H1 (cell line): ENCODE data around the gene ZNF629.

Experiments
- CBX8 ChIP-seq: fragments of 300-800, 300-1000 bp; sonication (generic); IDR thresholded peaks from 2 replicates; pipeline ENCODE4 v1.7.1; 2016; ENCODE audit warnings: low read depth, low read length, borderline replicate concordance
- CHD1 ChIP-seq: IDR thresholded peaks from 2 replicates; pipeline ENCODE4 v1.6.1; 2012; ENCODE audit warnings: low read depth, low read length, improper control_type of control experiment
- EP300 ChIP-seq, 2 experiments: IDR thresholded peaks; 1 replicate in 1 of 2; 2 replicates in 1 of 2; pipeline ENCODE4 v1.6.1; 2011 to 2012; ENCODE audit warnings: low read depth in 2 of 2, low read length in 2 of 2, mild to moderate bottlenecking in 2 of 2, borderline replicate concordance in 1 of 2, inconsistent platforms in 1 of 2, moderate library complexity in 1 of 2
- EZH2 ChIP-seq: fragments of 200-600 bp; sonication (generic); IDR thresholded peaks from 2 replicates; pipeline ENCODE4 v1.7.1; 2012; ENCODE audit warnings: low read depth, mild to moderate bottlenecking, moderate library complexity, low read length, inconsistent platforms; ENCODE audit not compliant: severe bottlenecking
- NRF1 ChIP-seq: IDR thresholded peaks from 2 replicates; pipeline ENCODE4 v1.6.1; 2011; ENCODE audit warnings: mild to moderate bottlenecking, low read depth, low read length, improper control_type of control experiment
- POLR2A ChIP-seq, 2 experiments: IDR thresholded peaks; 1 replicate in 1 of 2; 2 replicates in 1 of 2; pipeline ENCODE4 v1.6.1; 2011; ENCODE audit warnings: low read depth in 2 of 2, low read length in 2 of 2, mild to moderate bottlenecking in 2 of 2; ENCODE audit errors: control extremely low read depth in 1 of 2
- RAD21 ChIP-seq, 2 experiments: IDR thresholded peaks in 1 of 2; conservative IDR thresholded peaks in 1 of 2; 2 replicates each; pipeline ENCODE4 v1.6.1; 2011; ENCODE audit warnings: low read depth in 2 of 2, low read length in 2 of 2, improper control_type of control experiment in 1 of 2, inconsistent platforms in 1 of 2, mild to moderate bottlenecking in 1 of 2, moderate library complexity in 1 of 2
- SIX5 ChIP-seq: IDR thresholded peaks from 2 replicates; pipeline ENCODE4 v1.6.1; 2011; ENCODE audit warnings: mild to moderate bottlenecking, low read depth, low read length
- TAF1 ChIP-seq: IDR thresholded peaks from 2 replicates; pipeline ENCODE4 v1.6.1; 2011; ENCODE audit warnings: mild to moderate bottlenecking, low read depth, low read length
- TEAD4 ChIP-seq: IDR thresholded peaks from 2 replicates; pipeline ENCODE4 v1.6.1; 2012; ENCODE audit warnings: low read depth, low read length, inconsistent platforms, mixed read lengths
- TF ChIP-seq, protein P1 (sequence below), 3 experiments: IDR thresholded peaks; 1 replicate in 2 of 3; 2 replicates in 1 of 3; pipeline versions ENCODE4 v1.5.1 to v1.6.1; 2011; ENCODE audit warnings: low read length in 3 of 3, mild to moderate bottlenecking in 3 of 3, inconsistent platforms in 2 of 3, low read depth in 1 of 3, moderate library complexity in 1 of 3; ENCODE audit not compliant: insufficient read depth in 1 of 3; ENCODE audit errors: control extremely low read depth in 1 of 3
- TF ChIP-seq, protein P2 (sequence below): IDR thresholded peaks from 2 replicates; pipeline ENCODE4 v1.6.1; 2011; ENCODE audit warnings: low read depth, mild to moderate bottlenecking, low read length; ENCODE audit not compliant: insufficient read depth
- TF ChIP-seq, protein P3 (sequence below): IDR thresholded peaks from 2 replicates; pipeline ENCODE4 v1.6.1; 2012; ENCODE audit warnings: inconsistent platforms

DNA sequence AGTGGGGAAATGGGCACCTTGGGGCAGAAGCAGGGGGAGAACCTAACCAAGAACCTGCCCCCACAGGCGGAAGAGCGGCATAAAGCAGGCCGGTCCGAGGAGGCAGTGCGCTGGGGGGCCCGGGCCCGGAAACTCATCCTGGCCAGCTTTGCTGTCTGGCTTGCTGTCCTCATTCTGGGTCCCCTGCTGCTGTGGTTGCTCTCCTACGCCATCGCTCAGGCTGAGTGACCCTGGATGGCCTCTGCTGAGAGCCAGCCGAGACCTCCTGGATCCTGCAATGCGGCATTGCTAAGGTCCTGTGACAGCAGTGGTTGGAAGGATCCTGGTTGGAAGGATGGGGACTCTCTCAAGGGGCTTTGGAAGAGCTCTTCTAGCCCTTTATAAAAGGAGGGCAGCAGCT is 43.3 kb downstream of the ZNF629 start:
- TF ChIP-seq, protein P1, sequence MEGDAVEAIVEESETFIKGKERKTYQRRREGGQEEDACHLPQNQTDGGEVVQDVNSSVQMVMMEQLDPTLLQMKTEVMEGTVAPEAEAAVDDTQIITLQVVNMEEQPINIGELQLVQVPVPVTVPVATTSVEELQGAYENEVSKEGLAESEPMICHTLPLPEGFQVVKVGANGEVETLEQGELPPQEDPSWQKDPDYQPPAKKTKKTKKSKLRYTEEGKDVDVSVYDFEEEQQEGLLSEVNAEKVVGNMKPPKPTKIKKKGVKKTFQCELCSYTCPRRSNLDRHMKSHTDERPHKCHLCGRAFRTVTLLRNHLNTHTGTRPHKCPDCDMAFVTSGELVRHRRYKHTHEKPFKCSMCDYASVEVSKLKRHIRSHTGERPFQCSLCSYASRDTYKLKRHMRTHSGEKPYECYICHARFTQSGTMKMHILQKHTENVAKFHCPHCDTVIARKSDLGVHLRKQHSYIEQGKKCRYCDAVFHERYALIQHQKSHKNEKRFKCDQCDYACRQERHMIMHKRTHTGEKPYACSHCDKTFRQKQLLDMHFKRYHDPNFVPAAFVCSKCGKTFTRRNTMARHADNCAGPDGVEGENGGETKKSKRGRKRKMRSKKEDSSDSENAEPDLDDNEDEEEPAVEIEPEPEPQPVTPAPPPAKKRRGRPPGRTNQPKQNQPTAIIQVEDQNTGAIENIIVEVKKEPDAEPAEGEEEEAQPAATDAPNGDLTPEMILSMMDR (IDR thresholded peaks at IDR 0.05; ENCODE audit: control extremely low read depth in 1 of 3, insufficient read depth in 1 of 3, low read depth in 1 of 3, low read length in 3 of 3), result no peak
- TF ChIP-seq, protein P2, sequence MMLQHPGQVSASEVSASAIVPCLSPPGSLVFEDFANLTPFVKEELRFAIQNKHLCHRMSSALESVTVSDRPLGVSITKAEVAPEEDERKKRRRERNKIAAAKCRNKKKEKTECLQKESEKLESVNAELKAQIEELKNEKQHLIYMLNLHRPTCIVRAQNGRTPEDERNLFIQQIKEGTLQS, result no peak
- TF ChIP-seq POLR2A (IDR thresholded peaks at IDR 0.05; ENCODE audit: control extremely low read depth in 1 of 2, low read depth in 2 of 2, low read length in 2 of 2), result no peak
- TF ChIP-seq RAD21 (IDR thresholded peaks at IDR 0.05 in 1 of 2, conservative IDR thresholded peaks at IDR 0.05 in 1 of 2; ENCODE audit: low read depth in 2 of 2, low read length in 2 of 2), result no peak
- no peak for TF ChIP-seq EP300 (IDR thresholded peaks at IDR 0.05; ENCODE audit: borderline replicate concordance in 1 of 2, low read depth in 2 of 2, low read length in 2 of 2)
- no peak for TF ChIP-seq EZH2
- no peak for TF ChIP-seq TEAD4
- no peak for TF ChIP-seq SIX5
- no peak for TF ChIP-seq NRF1
- TF ChIP-seq, protein P3, sequence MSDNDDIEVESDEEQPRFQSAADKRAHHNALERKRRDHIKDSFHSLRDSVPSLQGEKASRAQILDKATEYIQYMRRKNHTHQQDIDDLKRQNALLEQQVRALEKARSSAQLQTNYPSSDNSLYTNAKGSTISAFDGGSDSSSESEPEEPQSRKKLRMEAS, result no peak
- no peak for TF ChIP-seq CHD1
- no peak for TF ChIP-seq TAF1
- TF ChIP-seq CBX8, result no peak
